GM12891 (cell line): Measurements from ENCODE around the gene TNFSF15.

Experiments
- POLR2AphosphoS5 ChIP-seq: IDR thresholded peaks from 2 replicates; pipeline ENCODE4 v1.6.1; 2011; ENCODE audit warnings: low read depth, low read length, control low read depth
- SPI1 ChIP-seq: IDR thresholded peaks from 2 replicates; pipeline ENCODE4 v1.6.1; 2011; ENCODE audit warnings: low read depth, low read length, control low read depth
- TAF1 ChIP-seq: IDR thresholded peaks from 2 replicates; pipeline ENCODE4 v1.6.1; 2011; ENCODE audit warnings: low read depth, low read length, control low read depth

DNA sequence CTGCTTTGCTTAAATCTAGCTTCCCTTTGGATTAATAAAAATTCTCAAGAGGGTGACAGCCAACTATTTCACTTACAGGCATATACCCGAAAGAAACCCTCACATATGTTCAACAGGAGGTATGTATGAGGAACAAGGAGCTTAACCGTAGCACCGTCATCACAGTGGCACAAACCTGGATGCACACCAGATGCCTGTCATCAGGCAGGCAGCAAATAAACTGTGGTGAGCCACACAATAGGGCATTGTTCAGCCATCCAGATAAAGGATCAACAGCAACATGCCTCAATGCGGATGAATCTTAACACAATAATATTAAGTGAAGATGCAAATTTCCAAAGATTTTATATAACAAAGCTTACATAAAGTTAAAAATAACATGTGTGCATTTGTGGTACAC lies 5.5 kb upstream of the TNFSF15 start:
- no peak for TF ChIP-seq TAF1
- TF ChIP-seq SPI1: no peak
- TF ChIP-seq POLR2AphosphoS5: no peak
